Prostate gland (tissue), 2 donors: ENCODE measurements around the gene GLS. TPM values are rescaled to one million over a fixed set of nuclear protein-coding genes. Genes with fewer than 3 reads are reported as not detected.
"Not testable (repeated sequence)": the region's sequence is repeated elsewhere in the genome, so short reads cannot be mapped to it uniquely, and the experiment has no call there.

ENCODE experiments used
- DNase-seq: peaks from one replicate; pipeline ENCODE4 v3.0.0-alpha.2; 2019; ENCODE audit warnings: low spot score
- H3K27ac ChIP-seq, 2 donors: fragments of 200-600 bp; sonication (generic); 2 replicates each; pipeline ENCODE4 v1.5.1; 2017 to 2019
- H3K27me3 ChIP-seq: fragments of 200-600 bp; sonication (generic); replicated peaks from 2 replicates; pipeline ENCODE4 v1.5.1; 2019; ENCODE audit not compliant: insufficient read depth
- H3K36me3 ChIP-seq, 2 donors: fragments of 200-600 bp; sonication (generic); 1 replicate in 1 of 2; 2 replicates in 1 of 2; pipeline versions ENCODE4 v1.5.1 to v1.8.1; 2017 to 2019
- H3K4me1 ChIP-seq: fragments of 200-600 bp; sonication (generic); replicated peaks from 2 replicates; pipeline ENCODE4 v1.5.1; 2019
- H3K4me3 ChIP-seq, 2 donors: fragments of 200-600 bp; sonication (generic); 2 replicates each; pipeline ENCODE4 v1.5.1; 2017 to 2019
- H3K9me3 ChIP-seq: fragments of 200-600 bp; sonication (generic); 2 replicates; pipeline ENCODE4 v1.5.1; 2017
- POLR2A ChIP-seq: fragments of 450-650 bp; IDR thresholded peaks from one replicate; pipeline ENCODE4 v1.6.1; 2016; ENCODE audit warnings: antibody characterized with exemption, mild to moderate bottlenecking
- POLR2AphosphoS5 ChIP-seq: sonication (generic); formaldehyde crosslinking; IDR thresholded peaks from one replicate; pipeline ENCODE4 v1.6.1; 2017; ENCODE audit warnings: antibody characterized with exemption
- WGBS: methylation state at CpG from one replicate; pipeline ENCODE4 v1.1.5; 2018; 5-methylcytosine and 5-hydroxymethylcytosine counted together
- intact Hi-C: fragments of 100-400 bp; cut with DNase I; formaldehyde crosslinking; loops from one replicate; pipeline ENCODE4 v1.14.2; 2022
- total RNA-seq, 2 donors: library from RNA; depleted of rRNA; stranded (reverse); fragments of >200 nt; gene quantifications; one replicate each; pipeline ENCODE4 v1.1.0, GENCODE V29; 2016
- TF ChIP-seq, protein P1 (sequence below), 4 experiments: fragments of 200-600 bp in 2 of 4; fragments of 450-650 bp in 2 of 4; sonication (generic) in 2 of 4; IDR thresholded peaks; 1 replicate in 3 of 4; 2 replicates in 1 of 4; pipeline ENCODE4 v1.5.1; 2016 to 2019; ENCODE audit warnings: antibody characterized with exemption in 4 of 4, mild to moderate bottlenecking in 2 of 4, moderate library complexity in 2 of 4

The GLS gene
- total RNA-seq, 2 donors from 2014 or later = 30.6 to 74.9 TPM

DNA sequence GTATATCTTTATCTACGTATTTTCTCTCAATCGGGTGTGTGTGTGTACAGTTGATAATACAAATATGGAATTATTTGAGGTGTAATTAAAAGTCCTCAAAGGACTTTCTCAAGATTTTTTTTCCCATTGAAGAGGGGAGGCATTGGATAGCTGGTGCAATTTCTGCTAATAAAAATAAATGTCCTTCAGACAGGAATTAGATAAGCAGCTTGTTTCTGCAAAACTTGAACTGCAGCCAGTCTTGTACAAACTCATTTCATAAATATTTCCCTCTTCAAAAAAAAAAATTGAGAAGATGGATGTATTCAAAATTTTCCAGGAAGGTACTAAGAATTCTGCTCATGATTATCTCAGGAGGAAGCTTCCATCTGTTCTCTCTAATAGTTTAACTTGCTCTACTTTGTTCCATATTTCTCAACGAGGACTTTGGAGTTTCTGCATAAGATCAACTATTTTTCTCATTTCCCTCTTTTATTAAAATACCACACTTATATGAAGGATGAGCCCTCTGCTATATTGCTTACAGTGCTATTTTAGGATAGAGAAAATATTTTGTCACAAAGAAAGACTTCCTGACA lies 33.0 kb upstream of the GLS start:
- no peak overlapping the region for H3K4me3 ChIP-seq
- no peak overlapping the region for H3K27ac ChIP-seq
- no peaks in the 10 kb centered on the region for H3K4me1 ChIP-seq
- no peak for DNase-seq
- H3K36me3 ChIP-seq = no peaks in the 10 kb centered on the region
- TF ChIP-seq POLR2A (no peak), POLR2AphosphoS5 (no peak)
- TF ChIP-seq, protein P1, sequence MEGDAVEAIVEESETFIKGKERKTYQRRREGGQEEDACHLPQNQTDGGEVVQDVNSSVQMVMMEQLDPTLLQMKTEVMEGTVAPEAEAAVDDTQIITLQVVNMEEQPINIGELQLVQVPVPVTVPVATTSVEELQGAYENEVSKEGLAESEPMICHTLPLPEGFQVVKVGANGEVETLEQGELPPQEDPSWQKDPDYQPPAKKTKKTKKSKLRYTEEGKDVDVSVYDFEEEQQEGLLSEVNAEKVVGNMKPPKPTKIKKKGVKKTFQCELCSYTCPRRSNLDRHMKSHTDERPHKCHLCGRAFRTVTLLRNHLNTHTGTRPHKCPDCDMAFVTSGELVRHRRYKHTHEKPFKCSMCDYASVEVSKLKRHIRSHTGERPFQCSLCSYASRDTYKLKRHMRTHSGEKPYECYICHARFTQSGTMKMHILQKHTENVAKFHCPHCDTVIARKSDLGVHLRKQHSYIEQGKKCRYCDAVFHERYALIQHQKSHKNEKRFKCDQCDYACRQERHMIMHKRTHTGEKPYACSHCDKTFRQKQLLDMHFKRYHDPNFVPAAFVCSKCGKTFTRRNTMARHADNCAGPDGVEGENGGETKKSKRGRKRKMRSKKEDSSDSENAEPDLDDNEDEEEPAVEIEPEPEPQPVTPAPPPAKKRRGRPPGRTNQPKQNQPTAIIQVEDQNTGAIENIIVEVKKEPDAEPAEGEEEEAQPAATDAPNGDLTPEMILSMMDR (IDR thresholded peaks at IDR 0.05) = no peak
- intact Hi-C loops = no loop called here
- 37% methylated on average over 3 of the region's 3 CpGs for WGBS
- H3K27me3 ChIP-seq = no peaks in the 10 kb centered on the region
- H3K9me3 ChIP-seq = no peaks in the 10 kb centered on the region

DNA sequence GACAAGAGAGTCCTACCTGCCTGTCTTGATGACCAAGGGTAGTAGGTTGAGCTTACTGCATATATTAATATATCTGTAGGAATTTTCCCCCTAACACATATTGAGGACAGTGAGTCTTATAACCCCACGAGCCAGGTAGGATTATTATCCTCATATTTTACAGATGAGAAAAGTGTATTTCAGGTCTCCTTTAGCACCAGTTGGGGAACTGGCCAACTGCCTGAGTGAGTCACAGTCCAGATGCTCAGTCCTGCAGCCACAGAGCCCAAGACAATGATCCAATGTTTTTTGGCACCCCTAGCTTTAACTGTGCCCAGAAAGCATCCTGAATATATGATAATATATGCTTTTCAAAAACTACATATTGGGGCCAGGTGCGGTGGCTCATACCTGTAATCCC lies 30.8 kb upstream of the GLS start:
- no peak overlapping the region for H3K27ac ChIP-seq
- intact Hi-C loops = loop anchor here (5.0 kb wide), 1 partner anchor 173 kb away; no protein-coding TSS in a partner anchor
- TF ChIP-seq POLR2A (no peak), POLR2AphosphoS5 (no peak)
- TF ChIP-seq, protein P1 (IDR thresholded peaks at IDR 0.05) = no peak
- no peaks in the 10 kb centered on the region for H3K27me3 ChIP-seq
- H3K4me1 ChIP-seq = no peaks in the 10 kb centered on the region
- DNase-seq = no peak
- H3K9me3 ChIP-seq = no peaks in the 10 kb centered on the region
- H3K4me3 ChIP-seq = no peak overlapping the region
- 75% methylated on average over 2 of the region's 2 CpGs for WGBS
- H3K36me3 ChIP-seq = no peaks in the 10 kb centered on the region

DNA sequence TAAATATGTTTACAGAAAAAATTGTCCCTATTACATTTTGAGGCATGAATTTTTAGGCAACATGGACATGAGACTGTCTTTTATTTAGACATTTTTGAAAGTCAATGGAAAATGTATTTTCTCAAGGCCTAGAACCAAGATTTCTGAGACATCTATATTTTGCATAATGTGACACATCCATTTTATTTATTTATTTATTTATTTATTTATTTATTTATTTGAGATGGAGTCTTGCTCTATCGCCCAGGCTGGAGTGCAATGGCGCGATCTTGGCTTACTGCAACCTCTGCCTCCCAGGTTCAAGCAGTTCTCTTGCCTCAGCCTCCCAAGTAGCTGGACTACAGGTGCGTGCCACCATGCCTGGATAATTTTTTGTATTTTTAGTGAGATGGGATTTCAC lies 27.6 kb upstream of the GLS start:
- not testable (repeated sequence) for H3K4me3 ChIP-seq, DNase-seq, H3K9me3 ChIP-seq, H3K4me1 ChIP-seq, H3K27ac ChIP-seq, H3K27me3 ChIP-seq, H3K36me3 ChIP-seq
- WGBS = 74% methylated on average over 4 of the region's 4 CpGs
- intact Hi-C loops = loop anchor here (5.0 kb wide), 1 partner anchor 169 kb away; no protein-coding TSS in a partner anchor

DNA sequence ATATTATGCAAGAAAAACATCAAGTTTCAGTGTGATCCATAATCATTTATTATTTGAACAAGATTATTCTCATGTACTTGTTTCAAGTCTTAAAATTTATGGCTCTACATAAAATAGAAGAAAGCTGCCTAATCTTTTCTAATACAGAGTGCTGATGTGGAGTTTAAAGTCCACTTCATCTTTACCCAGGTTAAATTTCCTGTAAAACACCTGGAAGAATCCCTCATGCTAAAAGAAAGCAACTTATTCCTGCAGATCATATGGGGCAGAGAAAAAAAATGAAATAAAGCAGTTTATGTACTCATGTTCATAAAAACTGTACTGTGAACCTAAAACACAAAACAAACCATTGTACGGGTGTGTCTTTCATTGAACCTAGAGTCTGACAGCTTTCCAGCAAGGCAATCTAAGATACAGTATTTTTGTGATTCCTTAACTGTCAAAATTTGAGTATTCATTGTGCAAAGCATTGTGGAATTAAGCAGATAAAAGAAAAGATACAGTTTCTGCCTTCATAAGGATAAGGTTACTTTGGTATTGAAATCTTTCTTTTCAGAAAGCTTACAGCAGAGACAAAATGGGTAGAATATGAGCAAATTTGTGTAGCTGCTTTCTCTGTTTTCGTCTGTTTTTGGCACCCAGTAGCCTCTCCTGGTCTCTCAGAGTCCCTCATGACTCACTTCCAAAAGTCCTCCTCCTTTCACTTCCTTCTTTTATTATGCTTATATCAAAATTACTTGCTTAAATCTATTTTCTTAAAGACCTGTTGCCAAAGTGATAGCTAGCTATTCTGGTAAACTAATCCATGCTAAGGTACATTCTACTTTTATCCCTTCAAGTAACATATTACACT lies 26.9 kb upstream of the GLS start:
- Histone ChIP-seq H3K4me1 (no peaks in the 10 kb centered on the region), H3K9me3 (no peaks in the 10 kb centered on the region), H3K36me3 (no peaks in the 10 kb centered on the region), H3K4me3 (no peak overlapping the region), H3K27ac (no peak overlapping the region), H3K27me3 (no peaks in the 10 kb centered on the region)
- TF ChIP-seq, protein P1 (IDR thresholded peaks at IDR 0.05) = no peak
- TF ChIP-seq POLR2A (no peak), POLR2AphosphoS5 (no peak)
- 42% methylated on average over 2 of the region's 2 CpGs for WGBS
- intact Hi-C loops = loop anchor here (5.0 kb wide), 1 partner anchor 169 kb away; no protein-coding TSS in a partner anchor
- DNase-seq = no peak

DNA sequence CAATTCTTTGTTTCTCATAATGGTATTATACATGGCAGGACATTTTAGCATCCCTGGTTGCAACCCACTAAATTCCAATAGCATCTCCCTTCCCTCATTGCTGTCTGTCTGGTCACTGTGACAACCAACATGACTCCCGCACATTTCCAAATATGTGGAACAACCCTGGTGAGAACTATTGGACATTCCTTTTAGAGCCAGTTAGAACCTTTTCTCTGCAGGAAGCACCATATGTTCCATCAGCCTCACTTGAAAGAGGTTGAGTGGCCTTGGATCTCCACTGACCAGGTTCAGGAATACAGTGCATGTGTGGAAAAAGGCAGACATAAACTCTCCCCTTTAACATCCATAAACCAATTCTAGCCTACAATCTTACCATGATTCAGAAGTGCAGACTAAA lies 25.9 kb upstream of the GLS start:
- no peaks in the 10 kb centered on the region for H3K36me3 ChIP-seq
- no peaks in the 10 kb centered on the region for H3K27me3 ChIP-seq
- no peak for DNase-seq
- intact Hi-C loops = loop anchor here (5.0 kb wide), 1 partner anchor 168 kb away; no protein-coding TSS in a partner anchor
- no peak overlapping the region for H3K4me3 ChIP-seq
- no peak overlapping the region for H3K27ac ChIP-seq
- TF ChIP-seq, protein P1 (IDR thresholded peaks at IDR 0.05) = no peak
- TF ChIP-seq POLR2AphosphoS5 = no peak
- no peak for TF ChIP-seq POLR2A
- WGBS = 100% methylated on average over 1 of the region's 1 CpG
- no peaks in the 10 kb centered on the region for H3K9me3 ChIP-seq
- no peaks in the 10 kb centered on the region for H3K4me1 ChIP-seq
